ENCODE results near the gene TMED10.

The TMED10 gene

DNA sequence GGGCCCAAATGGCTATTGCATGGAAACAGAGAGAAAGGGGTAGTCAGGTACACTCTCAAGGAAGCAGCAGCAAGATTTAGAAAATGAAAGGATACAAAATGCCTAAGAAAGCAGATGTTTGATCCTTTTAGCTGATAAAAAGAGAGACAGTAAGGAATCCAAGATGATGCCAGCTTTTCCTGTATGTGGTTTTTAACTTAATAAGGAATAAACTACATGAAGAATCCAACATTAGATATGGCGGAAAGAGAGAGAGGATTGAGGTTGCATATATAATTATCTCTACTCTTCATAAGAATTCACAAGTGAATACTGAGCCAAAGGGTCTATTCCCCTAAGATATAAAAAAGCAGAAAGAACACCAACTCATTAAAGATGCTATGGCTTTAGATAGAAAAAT lies 11.6 kb downstream of the TMED10 start:
- no peak overlapping the region for H3K9ac ChIP-seq
- H3K9me3 ChIP-seq (replicated peaks in 1 of 11) = no peaks in the 10 kb centered on the region
- H3K27me3 ChIP-seq = no peaks in the 10 kb centered on the region
- peaks cover 4 to 46% (median 20%) of the 10 kb centered on the region in 11 experiments; a peak in 15 of 22 replicates for H3K36me3 ChIP-seq
- H3K4me2 ChIP-seq = 0 out of 22 replicates have a peak overlapping the region, but pooled peaks of 1 of the 11 experiments have one; percentile 6
- H4K20me1 ChIP-seq = peaks cover 85 to 100% (median 100%) of the 10 kb centered on the region in 11 experiments
- peaks cover 12 to 77% (median 37%) of the 10 kb centered on the region in 10 experiments; a peak in 14 of 20 replicates for H3K4me1 ChIP-seq
- no peak overlapping the region for H3K4me3 ChIP-seq
- H3K27ac ChIP-seq = no peak overlapping the region
- no peak for TF ChIP-seq Cebpa-rat (IDR thresholded peaks at IDR 0.05)

DNA sequence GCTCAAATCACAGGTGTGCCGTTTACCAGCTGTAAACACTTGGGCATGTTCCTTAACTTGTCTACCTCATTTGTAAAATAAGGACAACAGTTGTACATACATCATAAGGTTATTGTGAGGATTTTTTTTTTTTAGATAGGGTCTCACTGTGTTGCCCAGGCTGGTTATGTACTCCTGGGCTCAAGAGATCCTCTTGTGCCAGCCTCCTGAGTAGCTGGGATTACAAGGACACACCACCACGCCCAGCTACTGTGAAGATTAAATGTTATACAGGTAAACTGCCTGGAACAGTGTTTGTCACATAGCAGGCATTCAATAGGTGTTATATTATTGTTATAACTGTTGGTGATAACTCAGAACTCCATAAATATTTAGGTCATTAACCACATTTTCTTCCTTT lies 12.7 kb downstream of the TMED10 start:
- Histone ChIP-seq H3K27ac (no peak overlapping the region), H3K27me3 (no peaks in the 10 kb centered on the region), H3K4me3 (no peak overlapping the region), H3K4me2 (0 out of 22 replicates have a peak overlapping the region, but pooled peaks of 1 of the 11 experiments have one; percentile 16), H3K4me1 (peaks cover 22 to 77% (median 42%) of the 10 kb centered on the region in 10 experiments; a peak in 17 of 20 replicates), H4K20me1 (peaks cover 77 to 100% (median 99%) of the 10 kb centered on the region in 11 experiments), H3K9ac (0 out of 22 replicates have a peak overlapping the region, but pooled peaks of 1 of the 11 experiments have one; percentile 20), H3K9me3 (replicated peaks in 1 of 11) (no peaks in the 10 kb centered on the region), H3K36me3 (peaks cover 3 to 36% (median 18%) of the 10 kb centered on the region in 11 experiments; a peak in 12 of 22 replicates)
- no peak for TF ChIP-seq Cebpa-rat (IDR thresholded peaks at IDR 0.05)

- H3K4me3 ChIP-seq = no peak overlapping the region
- H3K4me1 ChIP-seq = peaks cover 15 to 73% (median 38%) of the 10 kb centered on the region in 10 experiments; a peak in 17 of 20 replicates
- no peak overlapping the region for H3K27ac ChIP-seq
- H4K20me1 ChIP-seq = peaks cover 77 to 100% (median 99%) of the 10 kb centered on the region in 11 experiments
- no peaks in the 10 kb centered on the region for H3K9me3 ChIP-seq (replicated peaks in 1 of 11)
- H3K36me3 ChIP-seq = peaks cover 3 to 44% (median 18%) of the 10 kb centered on the region in 11 experiments; a peak in 13 of 22 replicates
- H3K9ac ChIP-seq = no peak overlapping the region
- H3K27me3 ChIP-seq = no peaks in the 10 kb centered on the region
- no peak for TF ChIP-seq Cebpa-rat (IDR thresholded peaks at IDR 0.05)
- H3K4me2 ChIP-seq = no peak overlapping the region
Measured at GRCh38 chr14:75162631-75163030, 13.8 kb downstream of the TMED10 start.

DNA sequence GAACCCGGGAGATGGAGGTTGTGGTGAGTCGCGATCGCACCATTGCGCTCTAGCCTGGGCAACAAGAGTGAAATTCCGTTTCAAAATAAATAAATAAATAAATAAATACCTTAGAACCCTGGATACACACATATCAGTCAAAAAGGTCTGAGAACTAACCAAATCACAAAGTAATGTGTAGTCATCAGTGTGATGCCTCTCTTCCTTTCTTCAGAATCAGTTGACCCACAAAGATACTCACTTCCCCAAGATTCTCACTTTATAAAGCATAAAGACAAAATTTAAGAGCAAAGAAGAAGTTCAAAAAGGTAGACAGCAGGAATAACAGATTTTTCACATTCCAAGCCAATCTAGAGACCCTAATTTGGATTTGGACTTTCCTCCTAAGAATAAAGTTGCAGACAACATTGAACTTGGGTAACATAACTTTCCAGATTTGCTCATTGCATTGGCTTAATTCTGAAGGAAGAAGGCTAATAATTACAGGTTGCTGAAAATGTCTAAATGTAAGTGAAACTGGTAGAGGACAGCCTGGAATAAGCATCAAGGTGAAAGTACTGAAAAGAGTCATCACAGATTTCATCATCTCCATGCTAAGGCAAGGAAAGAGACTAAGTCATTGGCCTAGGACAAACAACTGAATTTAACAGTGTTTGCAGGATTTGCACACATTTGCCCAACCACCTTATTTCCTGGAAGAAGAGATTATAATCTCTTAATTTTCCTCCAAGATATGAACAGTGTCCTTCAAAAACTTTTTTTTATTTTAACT lies 17.4 kb downstream of the TMED10 start:
- Histone ChIP-seq H3K9ac (no peak overlapping the region), H3K27me3 (no peaks in the 10 kb centered on the region), H3K36me3 (peaks cover 3 to 56% (median 30%) of the 10 kb centered on the region in 11 experiments; a peak in 14 of 22 replicates), H3K27ac (peak overlapping the region in 4 of 11 experiments; percentile 18 to 39 (median 28); a peak in 8 of 22 replicates), H4K20me1 (peaks cover 65 to 99% (median 93%) of the 10 kb centered on the region in 11 experiments; a peak in 21 of 22 replicates), H3K9me3 (replicated peaks in 1 of 11) (no peaks in the 10 kb centered on the region), H3K4me3 (no peak overlapping the region), H3K4me2 (peak overlapping the region in 6 of 11 experiments; percentile 18 to 42 (median 36); a peak in 10 of 22 replicates), H3K4me1 (peaks cover 11 to 50% (median 22%) of the 10 kb centered on the region in 10 experiments; a peak in 15 of 20 replicates)
- no peak for TF ChIP-seq Cebpa-rat (IDR thresholded peaks at IDR 0.05)

DNA sequence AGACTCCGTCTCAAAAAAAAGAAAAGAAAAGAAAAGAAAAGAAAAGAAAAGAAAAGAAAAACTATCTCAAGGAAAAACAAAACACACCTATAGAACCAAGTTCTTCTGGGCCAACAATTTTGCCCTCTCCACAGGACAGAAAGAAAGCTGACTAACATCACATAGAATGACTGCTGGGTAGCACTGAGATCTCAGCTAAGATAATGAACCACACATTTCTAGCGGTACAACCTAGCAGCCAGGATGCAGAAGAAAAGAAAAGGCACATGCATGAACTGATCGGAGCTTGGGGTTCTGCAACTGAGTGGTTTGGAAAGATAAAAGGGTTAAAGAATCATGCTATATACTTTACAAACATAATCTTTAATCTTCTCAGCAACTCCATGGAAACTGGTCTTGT lies 19.5 kb downstream of the TMED10 start:
- H3K27ac ChIP-seq = no peak overlapping the region

DNA sequence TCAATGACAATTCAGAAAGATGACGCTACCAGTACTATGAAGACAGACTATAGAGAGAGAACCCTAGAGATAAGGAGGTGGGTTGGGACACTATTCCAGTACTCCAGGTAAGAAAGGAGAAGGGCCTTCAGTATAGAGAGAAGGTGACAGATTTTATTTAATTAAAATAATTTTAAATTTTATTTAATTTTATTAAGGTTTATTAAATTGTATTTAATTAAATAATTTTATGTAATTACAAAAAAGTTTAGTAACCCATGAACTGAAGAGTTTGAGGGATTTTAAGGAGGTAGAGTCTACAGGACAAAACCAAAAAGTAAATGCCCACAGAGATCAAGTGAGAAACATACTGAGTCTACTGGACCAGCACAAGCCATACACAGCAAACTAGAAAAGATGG lies 20.3 kb downstream of the TMED10 start:
- H3K4me1 ChIP-seq = peaks cover 12 to 57% (median 26%) of the 10 kb centered on the region in 10 experiments; a peak in 16 of 20 replicates
- no peak overlapping the region for H3K9ac ChIP-seq
- H3K4me2 ChIP-seq = no peak overlapping the region
- no peak overlapping the region for H3K4me3 ChIP-seq
- no peak for TF ChIP-seq Cebpa-rat (IDR thresholded peaks at IDR 0.05)
- H3K27me3 ChIP-seq = no peaks in the 10 kb centered on the region
- peaks cover 42 to 92% (median 85%) of the 10 kb centered on the region in 11 experiments; a peak in 20 of 22 replicates for H4K20me1 ChIP-seq
- H3K36me3 ChIP-seq = peaks cover 8 to 53% (median 33%) of the 10 kb centered on the region in 11 experiments
- no peaks in the 10 kb centered on the region for H3K9me3 ChIP-seq (replicated peaks in 1 of 11)
- no peak overlapping the region for H3K27ac ChIP-seq

More for the DNA sequence above, 19.5 kb downstream of the TMED10 start:
- Histone ChIP-seq H4K20me1 (peaks cover 49 to 95% (median 87%) of the 10 kb centered on the region in 11 experiments; a peak in 20 of 22 replicates), H3K4me2 (no peak overlapping the region), H3K4me3 (no peak overlapping the region), H3K9ac (no peak overlapping the region), H3K36me3 (peaks cover under 1 to 53% (median 29%) of the 10 kb centered on the region in 11 experiments; a peak in 20 of 22 replicates), H3K9me3 (replicated peaks in 1 of 11) (no peaks in the 10 kb centered on the region), H3K4me1 (peaks cover 11 to 56% (median 25%) of the 10 kb centered on the region in 10 experiments; a peak in 15 of 20 replicates), H3K27me3 (no peaks in the 10 kb centered on the region)
- no peak for TF ChIP-seq Cebpa-rat (IDR thresholded peaks at IDR 0.05)

DNA sequence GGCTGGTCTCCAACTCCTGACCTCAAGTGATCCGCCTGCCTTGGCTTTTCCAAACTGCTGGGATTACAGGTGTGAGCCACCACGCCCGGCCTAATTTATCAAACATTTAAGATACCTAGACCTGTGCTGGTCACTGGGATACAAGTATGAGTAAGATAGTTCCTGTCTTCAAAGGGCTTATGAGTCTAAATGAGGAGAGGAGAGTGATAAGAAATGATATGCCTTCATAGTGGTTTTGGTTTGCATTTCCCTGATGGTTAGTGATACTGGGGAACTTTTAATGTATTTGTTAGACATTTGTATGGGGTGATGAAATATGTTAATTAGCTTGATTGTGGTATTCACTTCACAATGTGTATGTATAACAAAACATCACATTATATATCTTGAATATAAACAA lies 21.2 kb downstream of the TMED10 start:
- no peak for TF ChIP-seq Cebpa-rat (IDR thresholded peaks at IDR 0.05)

DNA sequence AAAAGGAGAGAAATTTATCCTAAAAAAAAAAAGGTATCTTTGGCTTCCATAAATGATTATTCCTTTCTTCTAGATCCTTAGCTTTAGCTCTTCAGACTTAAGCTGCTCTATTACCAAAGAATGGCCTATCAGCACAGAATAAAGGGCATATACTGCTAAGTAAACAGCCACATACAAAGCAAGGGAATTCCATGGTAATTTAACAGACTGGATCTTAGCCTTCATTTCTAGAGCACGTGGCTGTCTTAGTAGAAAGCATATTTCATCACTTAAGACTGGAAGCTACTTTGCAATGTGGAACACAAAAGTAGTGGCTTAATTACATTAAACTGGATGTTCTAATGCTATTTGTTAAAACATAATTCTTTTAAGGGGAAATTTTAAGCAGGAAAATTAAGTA lies 23.1 kb downstream of the TMED10 start:
- H3K4me2 ChIP-seq = 0 out of 22 replicates have a peak overlapping the region, but pooled peaks of 1 of the 11 experiments have one; percentile 6
- H3K36me3 ChIP-seq = peaks cover 36 to 70% (median 55%) of the 10 kb centered on the region in 11 experiments
- TF ChIP-seq Cebpa-rat (IDR thresholded peaks at IDR 0.05) = no peak
- H4K20me1 ChIP-seq = peaks cover 29 to 91% (median 66%) of the 10 kb centered on the region in 11 experiments; a peak in 18 of 22 replicates
- H3K9me3 ChIP-seq (replicated peaks in 1 of 11) = no peaks in the 10 kb centered on the region
- peaks cover 0 to 57% (median 26%) of the 10 kb centered on the region in 10 experiments; a peak in 15 of 20 replicates for H3K4me1 ChIP-seq
- no peak overlapping the region for H3K4me3 ChIP-seq
- no peak overlapping the region for H3K9ac ChIP-seq
- H3K27me3 ChIP-seq = no peaks in the 10 kb centered on the region
- H3K27ac ChIP-seq = no peak overlapping the region

More for the DNA sequence above, 21.2 kb downstream of the TMED10 start:
- Histone ChIP-seq H3K27ac (no peak overlapping the region), H3K27me3 (no peaks in the 10 kb centered on the region), H3K36me3 (peaks cover 18 to 56% (median 37%) of the 10 kb centered on the region in 11 experiments), H3K9me3 (replicated peaks in 1 of 11) (no peaks in the 10 kb centered on the region), H4K20me1 (peaks cover 36 to 95% (median 77%) of the 10 kb centered on the region in 11 experiments; a peak in 19 of 22 replicates), H3K9ac (no peak overlapping the region), H3K4me1 (peaks cover 10 to 57% (median 31%) of the 10 kb centered on the region in 10 experiments; a peak in 17 of 20 replicates), H3K4me2 (no peak overlapping the region), H3K4me3 (no peak overlapping the region)
